ENCODE measurements around the gene SPRN.

DNA sequence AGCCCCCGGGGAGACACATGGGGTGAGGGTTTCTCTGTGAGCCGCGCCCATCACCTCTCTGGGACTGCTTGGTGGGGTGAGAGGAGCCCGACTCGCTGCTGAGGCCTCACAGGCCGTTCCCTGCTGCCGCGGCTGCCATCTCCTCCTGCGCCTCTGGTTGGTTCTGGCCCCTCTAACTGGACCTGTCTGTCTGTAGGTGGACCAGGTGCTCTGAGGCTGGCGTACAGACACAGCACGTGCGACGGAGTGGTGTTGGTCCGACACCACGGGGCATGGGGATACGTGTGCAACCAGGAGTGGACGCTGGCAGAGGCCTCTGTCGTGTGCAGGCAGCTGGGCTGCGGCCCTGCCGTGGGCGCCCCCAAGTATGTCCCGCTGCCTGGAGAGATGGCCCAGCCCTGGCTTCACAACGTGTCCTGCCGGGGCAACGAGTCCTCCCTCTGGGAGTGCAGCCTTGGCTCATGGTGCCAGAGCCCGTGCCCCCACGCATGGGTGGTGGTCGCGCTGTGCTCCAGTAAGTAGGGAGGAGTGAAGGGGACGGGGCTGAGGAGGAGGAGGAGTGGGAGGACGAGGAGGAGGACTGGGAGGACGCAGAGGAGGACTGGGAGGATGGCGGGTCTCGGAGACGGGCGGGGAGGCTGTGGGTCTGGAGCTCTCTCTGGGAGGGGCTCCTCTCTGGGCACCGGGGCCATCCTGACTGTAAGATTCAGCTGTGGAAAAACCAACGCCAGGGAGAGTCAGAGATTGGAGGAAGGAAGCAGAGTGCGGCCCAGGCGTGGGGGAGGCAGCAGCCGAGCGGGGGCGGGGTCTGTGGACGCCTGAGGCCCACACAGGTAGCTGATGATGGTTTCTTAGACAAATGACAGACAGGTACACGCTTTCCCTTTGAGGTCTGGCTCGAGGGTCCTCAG is 31.9 kb upstream of the SPRN start:
- TF ChIP-seq, protein P1, sequence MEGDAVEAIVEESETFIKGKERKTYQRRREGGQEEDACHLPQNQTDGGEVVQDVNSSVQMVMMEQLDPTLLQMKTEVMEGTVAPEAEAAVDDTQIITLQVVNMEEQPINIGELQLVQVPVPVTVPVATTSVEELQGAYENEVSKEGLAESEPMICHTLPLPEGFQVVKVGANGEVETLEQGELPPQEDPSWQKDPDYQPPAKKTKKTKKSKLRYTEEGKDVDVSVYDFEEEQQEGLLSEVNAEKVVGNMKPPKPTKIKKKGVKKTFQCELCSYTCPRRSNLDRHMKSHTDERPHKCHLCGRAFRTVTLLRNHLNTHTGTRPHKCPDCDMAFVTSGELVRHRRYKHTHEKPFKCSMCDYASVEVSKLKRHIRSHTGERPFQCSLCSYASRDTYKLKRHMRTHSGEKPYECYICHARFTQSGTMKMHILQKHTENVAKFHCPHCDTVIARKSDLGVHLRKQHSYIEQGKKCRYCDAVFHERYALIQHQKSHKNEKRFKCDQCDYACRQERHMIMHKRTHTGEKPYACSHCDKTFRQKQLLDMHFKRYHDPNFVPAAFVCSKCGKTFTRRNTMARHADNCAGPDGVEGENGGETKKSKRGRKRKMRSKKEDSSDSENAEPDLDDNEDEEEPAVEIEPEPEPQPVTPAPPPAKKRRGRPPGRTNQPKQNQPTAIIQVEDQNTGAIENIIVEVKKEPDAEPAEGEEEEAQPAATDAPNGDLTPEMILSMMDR (IDR thresholded peaks at IDR 0.05): no peak
- no peak for TF ChIP-seq POLR2AphosphoS5 (IDR thresholded peaks at IDR 0.05; ENCODE audit: insufficient read depth in 1 of 2, low read depth in 1 of 2)
